MCF 10A (cell line): Measurements from ENCODE around the gene DUSP8. TPM values are rescaled to one million over a fixed set of nuclear protein-coding genes. Genes with fewer than 3 reads are reported as not detected.

Source experiments
- BruUV-seq: library from RNA; stranded (reverse); fragments of 400-500 nt; replicated peaks from 2 replicates; lab custom pipeline; 2021; lab: Mats Ljungman, UMichigan
- CTCF ChIA-PET: fragments of 300-600 bp; sonication (Branson Sonifier 250); formaldehyde crosslinking; extraction: SDS; loops from one replicate; lab custom pipeline; 2021; ENCODE audit warnings: antibody characterized with exemption, inconsistent platforms; lab: Yijun Ruan, JAX
- POLR2A ChIA-PET: fragments of 300-600, 350-650 bp; sonication (Branson Sonifier 250); formaldehyde crosslinking; extraction: SDS; loops from one replicate; lab custom pipeline; 2020; ENCODE audit warnings: antibody characterized with exemption, inconsistent platforms; lab: Yijun Ruan, JAX
- DNase-seq: peaks from one replicate; pipeline ENCODE4 v3.0.0-alpha.2; 2018; ENCODE audit not compliant: unreplicated experiment
- H3K27ac Mint-ChIP-seq: one replicate; pipeline ENCODE4 v1.8.0; 2022; ENCODE audit warnings: mild to moderate bottlenecking, low read depth, mixed read lengths; ENCODE audit not compliant: unreplicated experiment
- H3K27me3 Mint-ChIP-seq: one replicate; pipeline ENCODE4 v1.8.0; 2022; ENCODE audit warnings: mixed read lengths; ENCODE audit not compliant: insufficient read depth, unreplicated experiment
- H3K36me3 Mint-ChIP-seq: one replicate; pipeline ENCODE4 v1.8.0; 2022; ENCODE audit warnings: mild to moderate bottlenecking, moderate library complexity, mixed read lengths; ENCODE audit not compliant: insufficient read depth, unreplicated experiment
- H3K4me1 Mint-ChIP-seq: one replicate; pipeline ENCODE4 v1.8.0; 2022; ENCODE audit warnings: mixed read lengths; ENCODE audit not compliant: insufficient read depth, unreplicated experiment
- H3K4me3 Mint-ChIP-seq: one replicate; pipeline ENCODE4 v1.8.0; 2022; ENCODE audit warnings: mild to moderate bottlenecking, moderate library complexity, mixed read lengths; ENCODE audit not compliant: unreplicated experiment
- H3K9me3 Mint-ChIP-seq: one replicate; pipeline ENCODE4 v1.8.0; 2022; ENCODE audit warnings: mixed read lengths; ENCODE audit not compliant: unreplicated experiment
- intact Hi-C: fragments of 100-400 bp; cut with micrococcal nuclease; formaldehyde crosslinking; loops from 2 replicates; pipeline ENCODE4 v1.14.1; 2022
- total RNA-seq: library from RNA; stranded (reverse); gene quantifications from 2 replicates; pipeline ENCODE4 v1.2.3, GENCODE V29; 2022
- TF ChIP-seq, protein P1 (sequence below): fragments of 200-600 bp; IDR thresholded peaks from one replicate; pipeline ENCODE4 v1.8.0; 2022; ENCODE audit warnings: antibody characterized with exemption, mild to moderate bottlenecking; ENCODE audit not compliant: unreplicated experiment

The DUSP8 gene
- total RNA-seq, 1 experiment from 2014 or later: 17.6 TPM

DNA sequence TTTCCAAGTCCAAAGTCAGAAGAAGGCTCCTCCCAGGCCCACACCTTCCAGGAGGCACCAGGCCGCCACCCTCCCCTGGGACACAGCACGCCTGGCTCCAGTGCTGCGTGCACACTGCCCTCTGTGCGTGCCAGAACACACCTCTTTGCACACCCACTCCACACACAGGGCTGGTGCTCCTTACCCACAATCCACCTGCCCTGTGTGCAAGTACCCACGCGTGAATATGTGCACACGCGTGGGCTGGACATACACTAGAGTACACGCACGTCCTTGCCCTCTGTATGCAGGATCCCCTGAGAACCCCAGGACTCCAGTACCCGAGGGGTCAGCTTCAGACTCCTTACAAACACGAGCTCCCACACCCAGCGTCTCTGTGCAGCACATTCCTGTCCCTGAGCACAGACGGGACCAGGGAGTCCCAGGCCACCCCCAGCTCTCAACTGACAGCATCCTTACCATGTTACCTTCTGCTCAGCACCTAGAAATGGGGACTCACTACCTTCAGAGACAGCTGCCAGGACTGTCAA, 2.8 kb downstream of the DUSP8 start:
- POLR2A ChIA-PET: interaction anchor here (1.0 kb wide), 1 partner anchor 10 kb away, joined by 3 read pairs; no protein-coding TSS in a partner anchor
- H3K27ac Mint-ChIP-seq: no peak overlapping the region
- no peaks in the 10 kb centered on the region for H3K27me3 Mint-ChIP-seq
- BruUV-seq: no TSS peak
- intact Hi-C loops: no loop called here
- no peak overlapping the region for H3K4me3 Mint-ChIP-seq
- DNase-seq: no peak
- TF ChIP-seq, protein P1, sequence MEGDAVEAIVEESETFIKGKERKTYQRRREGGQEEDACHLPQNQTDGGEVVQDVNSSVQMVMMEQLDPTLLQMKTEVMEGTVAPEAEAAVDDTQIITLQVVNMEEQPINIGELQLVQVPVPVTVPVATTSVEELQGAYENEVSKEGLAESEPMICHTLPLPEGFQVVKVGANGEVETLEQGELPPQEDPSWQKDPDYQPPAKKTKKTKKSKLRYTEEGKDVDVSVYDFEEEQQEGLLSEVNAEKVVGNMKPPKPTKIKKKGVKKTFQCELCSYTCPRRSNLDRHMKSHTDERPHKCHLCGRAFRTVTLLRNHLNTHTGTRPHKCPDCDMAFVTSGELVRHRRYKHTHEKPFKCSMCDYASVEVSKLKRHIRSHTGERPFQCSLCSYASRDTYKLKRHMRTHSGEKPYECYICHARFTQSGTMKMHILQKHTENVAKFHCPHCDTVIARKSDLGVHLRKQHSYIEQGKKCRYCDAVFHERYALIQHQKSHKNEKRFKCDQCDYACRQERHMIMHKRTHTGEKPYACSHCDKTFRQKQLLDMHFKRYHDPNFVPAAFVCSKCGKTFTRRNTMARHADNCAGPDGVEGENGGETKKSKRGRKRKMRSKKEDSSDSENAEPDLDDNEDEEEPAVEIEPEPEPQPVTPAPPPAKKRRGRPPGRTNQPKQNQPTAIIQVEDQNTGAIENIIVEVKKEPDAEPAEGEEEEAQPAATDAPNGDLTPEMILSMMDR: no peak
- no peaks in the 10 kb centered on the region for H3K9me3 Mint-ChIP-seq
- H3K4me1 Mint-ChIP-seq: peaks cover 7% of the 10 kb centered on the region
- peaks cover 5% of the 10 kb centered on the region for H3K36me3 Mint-ChIP-seq
- CTCF ChIA-PET: interaction anchor here (1.6 kb wide), 1 partner anchor 9 kb away, joined by 6 read pairs; no protein-coding TSS in a partner anchor

DNA sequence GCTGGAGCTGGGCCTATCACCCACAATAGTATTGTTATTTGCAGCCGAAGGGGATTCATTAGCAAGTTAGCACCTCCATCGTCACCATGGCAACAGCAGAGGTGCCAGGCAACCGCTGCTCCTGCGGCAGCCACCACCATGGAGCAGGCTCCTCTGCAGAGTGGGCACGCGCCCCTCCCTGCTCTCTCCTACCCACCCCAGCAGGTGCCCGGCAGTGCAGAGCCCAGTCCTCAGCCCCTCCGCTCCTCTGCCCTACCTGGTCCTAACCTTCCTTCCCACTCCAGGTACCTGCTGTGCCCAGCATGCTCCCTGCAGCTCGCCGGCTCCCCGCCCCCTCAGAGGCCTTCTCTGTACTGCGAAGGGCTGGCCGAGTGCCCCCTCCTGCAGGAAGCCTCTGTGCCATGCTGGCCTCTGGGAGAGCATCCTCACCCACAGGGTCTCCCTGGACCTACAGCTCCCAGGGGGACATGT, 3.6 kb downstream of the DUSP8 start:
- Mint-ChIP-seq H3K4me3 (no peak overlapping the region), H3K9me3 (no peaks in the 10 kb centered on the region), H3K36me3 (peaks cover 5% of the 10 kb centered on the region), H3K27ac (no peak overlapping the region), H3K27me3 (no peaks in the 10 kb centered on the region), H3K4me1 (peaks cover 7% of the 10 kb centered on the region)
- TF ChIP-seq, protein P1: no peak
- ChIA-PET POLR2A (interaction anchor here (1.5 kb wide), 1 partner anchor 9 kb away, joined by 5 read pairs; no protein-coding TSS in a partner anchor), CTCF (interaction anchor here (0.5 to 3.2 kb wide), 7 partner anchors 9 to 1176 kb away, joined by 3 to 13 read pairs (median 4); no protein-coding TSS in a partner anchor)
- intact Hi-C loops: no loop called here
- no TSS peak for BruUV-seq
- DNase-seq: no peak

DNA sequence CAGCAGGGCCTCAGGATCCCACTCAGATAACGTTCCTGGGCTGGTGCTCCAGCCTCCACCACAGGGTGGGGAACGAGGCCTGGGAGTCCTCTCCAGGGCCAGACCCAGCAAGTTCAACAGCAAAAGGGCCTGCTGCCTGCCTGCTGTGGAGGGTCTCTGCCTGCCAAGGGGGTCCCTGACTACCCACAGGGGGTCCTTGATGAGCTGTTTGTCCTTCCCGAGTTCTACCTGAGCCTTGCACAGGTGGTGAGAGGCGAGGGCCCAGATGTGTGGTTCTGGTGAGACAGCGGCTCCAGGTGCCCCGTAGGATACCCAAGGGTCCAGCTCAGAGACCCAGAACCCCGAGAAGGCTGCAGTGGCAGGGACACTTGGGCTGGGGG, 4.4 kb downstream of the DUSP8 start:
- no peak for DNase-seq
- Mint-ChIP-seq H3K27ac (no peak overlapping the region), H3K9me3 (no peaks in the 10 kb centered on the region), H3K36me3 (peaks cover 5% of the 10 kb centered on the region), H3K4me1 (peaks cover 7% of the 10 kb centered on the region), H3K4me3 (no peak overlapping the region), H3K27me3 (no peaks in the 10 kb centered on the region)
- ChIA-PET POLR2A (interaction anchor here (1.5 kb wide), 1 partner anchor 8 kb away, joined by 5 read pairs; no protein-coding TSS in a partner anchor), CTCF (interaction anchor here (0.6 to 3.2 kb wide), 4 partner anchors 12 to 765 kb away, joined by 3 to 13 read pairs (median 6); no protein-coding TSS in a partner anchor)
- intact Hi-C loops: no loop called here
- TF ChIP-seq, protein P1: no peak
- no TSS peak for BruUV-seq

DNA sequence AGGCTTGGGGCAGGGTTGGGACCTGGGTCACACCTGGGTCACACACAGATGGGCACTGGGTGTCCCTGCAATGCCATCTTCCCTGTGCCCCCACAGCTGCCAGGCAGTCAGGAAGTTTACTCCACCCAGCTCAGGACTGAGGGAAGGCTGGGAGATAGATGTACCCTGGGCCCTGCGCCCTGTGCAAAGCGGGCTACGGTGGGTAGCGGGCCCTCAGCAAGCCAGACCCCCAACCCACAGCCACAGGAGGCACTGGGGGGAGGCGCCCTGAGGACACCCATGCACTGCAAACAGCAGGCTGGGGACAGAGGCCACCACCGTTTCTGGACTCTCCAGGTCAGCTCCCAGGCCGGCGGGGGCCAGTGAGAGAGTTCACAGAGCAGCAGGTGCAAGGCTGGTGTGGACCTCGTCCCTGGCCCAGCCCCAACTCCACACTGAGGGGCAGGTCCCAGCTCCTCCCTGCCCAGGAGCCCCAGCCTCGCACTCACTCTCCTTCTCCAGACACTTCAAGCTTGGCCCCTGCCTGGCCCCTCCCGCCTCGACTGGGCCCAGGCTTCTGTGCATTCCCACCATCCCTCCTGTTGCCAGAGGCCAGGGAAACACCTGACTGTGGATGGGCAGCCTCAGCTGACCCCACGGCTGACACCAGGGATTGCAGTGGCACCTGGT, 4.9 kb downstream of the DUSP8 start:
- peaks cover 5% of the 10 kb centered on the region for H3K36me3 Mint-ChIP-seq
- peaks cover 7% of the 10 kb centered on the region for H3K4me1 Mint-ChIP-seq
- no peak overlapping the region for H3K27ac Mint-ChIP-seq
- POLR2A ChIA-PET: interaction anchor here (1.5 kb wide), 1 partner anchor 8 kb away, joined by 5 read pairs; no protein-coding TSS in a partner anchor
- CTCF ChIA-PET: interaction anchor here (0.5 to 5.5 kb wide), 5 partner anchors 8 to 1798 kb away, joined by 3 to 26 read pairs (median 7); no protein-coding TSS in a partner anchor
- TF ChIP-seq, protein P1: no peak
- no peaks in the 10 kb centered on the region for H3K27me3 Mint-ChIP-seq
- no peak overlapping the region for H3K4me3 Mint-ChIP-seq
- no peaks in the 10 kb centered on the region for H3K9me3 Mint-ChIP-seq
- intact Hi-C loops: no loop called here
- DNase-seq: no peak
- no TSS peak for BruUV-seq
